ENCODE data around the gene RRBP1.

RRBP1 gene

DNA sequence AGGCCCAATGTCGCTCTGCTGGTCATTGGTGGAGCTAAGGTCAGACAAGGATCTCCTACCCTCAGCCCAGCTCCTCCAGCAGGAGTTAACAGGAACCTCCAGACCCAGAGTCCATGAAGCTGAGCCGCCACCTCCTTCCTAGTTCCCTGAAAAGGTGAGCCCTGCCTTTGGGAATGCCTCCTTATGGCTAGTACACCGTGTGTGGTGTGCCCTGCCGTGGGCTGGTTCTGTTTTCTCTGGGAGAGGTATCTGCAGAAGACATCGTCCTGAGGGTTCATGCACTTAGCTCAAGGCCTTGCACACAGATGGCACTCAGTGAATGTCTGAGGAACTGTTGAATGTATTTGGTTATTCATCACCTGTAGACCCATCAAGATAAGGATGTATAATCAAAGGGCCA, 33.0 kb upstream of the RRBP1 start:
- TF ChIP-seq, protein P1, sequence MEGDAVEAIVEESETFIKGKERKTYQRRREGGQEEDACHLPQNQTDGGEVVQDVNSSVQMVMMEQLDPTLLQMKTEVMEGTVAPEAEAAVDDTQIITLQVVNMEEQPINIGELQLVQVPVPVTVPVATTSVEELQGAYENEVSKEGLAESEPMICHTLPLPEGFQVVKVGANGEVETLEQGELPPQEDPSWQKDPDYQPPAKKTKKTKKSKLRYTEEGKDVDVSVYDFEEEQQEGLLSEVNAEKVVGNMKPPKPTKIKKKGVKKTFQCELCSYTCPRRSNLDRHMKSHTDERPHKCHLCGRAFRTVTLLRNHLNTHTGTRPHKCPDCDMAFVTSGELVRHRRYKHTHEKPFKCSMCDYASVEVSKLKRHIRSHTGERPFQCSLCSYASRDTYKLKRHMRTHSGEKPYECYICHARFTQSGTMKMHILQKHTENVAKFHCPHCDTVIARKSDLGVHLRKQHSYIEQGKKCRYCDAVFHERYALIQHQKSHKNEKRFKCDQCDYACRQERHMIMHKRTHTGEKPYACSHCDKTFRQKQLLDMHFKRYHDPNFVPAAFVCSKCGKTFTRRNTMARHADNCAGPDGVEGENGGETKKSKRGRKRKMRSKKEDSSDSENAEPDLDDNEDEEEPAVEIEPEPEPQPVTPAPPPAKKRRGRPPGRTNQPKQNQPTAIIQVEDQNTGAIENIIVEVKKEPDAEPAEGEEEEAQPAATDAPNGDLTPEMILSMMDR (IDR thresholded peaks at IDR 0.05; ENCODE audit: low read depth, low read length, missing control alignments): no peak
- no peak for DNase-seq (ENCODE audit: extremely low read depth, low read depth)
- H3K4me3 ChIP-seq (replicated peaks; ENCODE audit: low read depth, low read length): no peak overlapping the region

GRCh38 chr20:17714597-17714996, 32.6 kb upstream of the RRBP1 start:
- no peak for DNase-seq (ENCODE audit: extremely low read depth, low read depth)
- no peak overlapping the region for H3K4me3 ChIP-seq (replicated peaks; ENCODE audit: low read depth, low read length)
- TF ChIP-seq, protein P1 (IDR thresholded peaks at IDR 0.05; ENCODE audit: low read depth, low read length, missing control alignments): no peak

DNA sequence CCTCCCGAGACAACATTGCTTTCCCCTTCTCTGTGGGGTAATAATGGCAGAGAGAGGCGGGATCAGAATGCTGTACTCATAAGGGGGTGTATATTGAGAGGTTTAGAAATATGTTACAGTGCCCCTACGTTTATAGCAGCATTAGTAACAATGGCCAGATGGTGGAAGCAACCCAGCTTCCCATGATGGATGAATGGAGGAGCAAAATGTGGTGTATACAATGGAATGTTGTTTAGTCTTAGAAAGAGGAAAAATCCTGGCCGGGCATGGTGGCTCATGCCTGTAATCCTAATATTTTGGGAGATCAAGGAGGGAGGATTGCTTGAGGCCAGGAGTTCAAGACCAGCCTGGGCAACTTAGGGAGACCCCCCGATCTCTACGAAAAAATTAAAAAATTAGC, 30.7 kb upstream of the RRBP1 start:
- no peak overlapping the region for H3K4me3 ChIP-seq (replicated peaks; ENCODE audit: low read depth, low read length)
- TF ChIP-seq, protein P1 (IDR thresholded peaks at IDR 0.05; ENCODE audit: low read depth, low read length, missing control alignments): no peak
- no peak for DNase-seq (ENCODE audit: extremely low read depth, low read depth)

DNA sequence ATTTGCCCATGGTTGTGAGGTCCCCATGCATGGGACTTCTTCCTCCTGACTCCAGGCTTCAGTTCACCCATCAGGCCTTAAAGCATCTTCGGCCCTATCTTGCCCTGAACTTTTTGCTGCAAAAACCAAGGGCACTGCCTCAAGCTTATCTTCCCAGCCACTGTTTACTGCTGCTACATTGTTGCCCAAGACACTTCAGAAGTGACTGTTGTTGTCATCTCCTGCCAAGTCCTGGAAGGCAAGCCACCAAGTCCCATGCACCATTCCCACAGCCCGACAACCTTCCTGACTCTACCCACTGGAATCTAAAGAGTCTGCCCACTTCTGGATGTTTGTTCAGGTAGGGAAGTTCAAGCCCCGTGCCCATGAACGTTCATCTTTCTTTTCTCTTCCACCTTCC, 30.2 kb upstream of the RRBP1 start:
- no peak for DNase-seq (ENCODE audit: extremely low read depth, low read depth)
- TF ChIP-seq, protein P1 (IDR thresholded peaks at IDR 0.05; ENCODE audit: low read depth, low read length, missing control alignments): no peak
- no peak overlapping the region for H3K4me3 ChIP-seq (replicated peaks; ENCODE audit: low read depth, low read length)

GRCh38 chr20:17711267-17711627, 29.2 kb upstream of the RRBP1 start:
- no peak for DNase-seq (ENCODE audit: extremely low read depth, low read depth)
- no peak overlapping the region for H3K4me3 ChIP-seq (replicated peaks; ENCODE audit: low read depth, low read length)
- TF ChIP-seq, protein P1 (IDR thresholded peaks at IDR 0.05; ENCODE audit: low read depth, low read length, missing control alignments): no peak

GRCh38 chr20:17710379-17711266, 28.6 kb upstream of the RRBP1 start:
- H3K4me3 ChIP-seq (replicated peaks; ENCODE audit: low read depth, low read length): no peak overlapping the region
- DNase-seq (ENCODE audit: extremely low read depth, low read depth): no peak
- TF ChIP-seq, protein P1 (IDR thresholded peaks at IDR 0.05; ENCODE audit: low read depth, low read length, missing control alignments): no peak
